ENCODE data around the gene DNM3.

- TF ChIP-seq SNAI2 (CRISPR knock-in tag; IDR thresholded peaks at IDR 0.05): no peak
- TF ChIP-seq ZFP30 (CRISPR knock-in tag; IDR thresholded peaks at IDR 0.05): no peak
- TF ChIP-seq ZNF565 (CRISPR knock-in tag; conservative IDR thresholded peaks at IDR 0.05; ENCODE audit: low read depth): no peak
- TF ChIP-seq GLIS3 (CRISPR knock-in tag; IDR thresholded peaks at IDR 0.05): no peak
- TF ChIP-seq ZNF70 (CRISPR knock-in tag; IDR thresholded peaks at IDR 0.05): no peak
- no peak for TF ChIP-seq BACH2 (CRISPR knock-in tag; IDR thresholded peaks at IDR 0.05; ENCODE audit: borderline replicate concordance)
These were observed 59.9 kb downstream of the DNM3 start for GRCh38 chr1:171901245-171901644.

Measured in SK-N-SH treated with all-trans-retinoic acid at 6 μM for 48 hours (cell line).